IPS-18a (cell line): ENCODE measurements around the gene AQP1.

Experiments
- H3K27ac ChIP-seq: one replicate; pipeline ENCODE4 v1.5.1; 2013; ENCODE audit warnings: low read length
- H3K27me3 ChIP-seq: one replicate; pipeline ENCODE4 v1.6.1; 2013; ENCODE audit warnings: mild to moderate bottlenecking, low read length; ENCODE audit not compliant: control insufficient read depth, insufficient read depth
- H3K36me3 ChIP-seq: one replicate; pipeline ENCODE4 v1.6.1; 2013; ENCODE audit warnings: low read depth, low read length; ENCODE audit not compliant: control insufficient read depth
- H3K4me1 ChIP-seq: one replicate; pipeline ENCODE4 v1.6.1; 2013; ENCODE audit warnings: low read depth, low read length; ENCODE audit not compliant: control insufficient read depth
- H3K4me3 ChIP-seq: one replicate; pipeline ENCODE4 v1.5.1; 2013; ENCODE audit warnings: low read length
- H3K9ac ChIP-seq: one replicate; pipeline ENCODE4 v1.6.1; 2013; ENCODE audit warnings: mild to moderate bottlenecking, low read length, moderate library complexity
- H3K9me3 ChIP-seq: one replicate; pipeline ENCODE4 v1.6.1; 2013; ENCODE audit warnings: low read depth, low read length; ENCODE audit not compliant: control insufficient read depth

Gene AQP1

DNA sequence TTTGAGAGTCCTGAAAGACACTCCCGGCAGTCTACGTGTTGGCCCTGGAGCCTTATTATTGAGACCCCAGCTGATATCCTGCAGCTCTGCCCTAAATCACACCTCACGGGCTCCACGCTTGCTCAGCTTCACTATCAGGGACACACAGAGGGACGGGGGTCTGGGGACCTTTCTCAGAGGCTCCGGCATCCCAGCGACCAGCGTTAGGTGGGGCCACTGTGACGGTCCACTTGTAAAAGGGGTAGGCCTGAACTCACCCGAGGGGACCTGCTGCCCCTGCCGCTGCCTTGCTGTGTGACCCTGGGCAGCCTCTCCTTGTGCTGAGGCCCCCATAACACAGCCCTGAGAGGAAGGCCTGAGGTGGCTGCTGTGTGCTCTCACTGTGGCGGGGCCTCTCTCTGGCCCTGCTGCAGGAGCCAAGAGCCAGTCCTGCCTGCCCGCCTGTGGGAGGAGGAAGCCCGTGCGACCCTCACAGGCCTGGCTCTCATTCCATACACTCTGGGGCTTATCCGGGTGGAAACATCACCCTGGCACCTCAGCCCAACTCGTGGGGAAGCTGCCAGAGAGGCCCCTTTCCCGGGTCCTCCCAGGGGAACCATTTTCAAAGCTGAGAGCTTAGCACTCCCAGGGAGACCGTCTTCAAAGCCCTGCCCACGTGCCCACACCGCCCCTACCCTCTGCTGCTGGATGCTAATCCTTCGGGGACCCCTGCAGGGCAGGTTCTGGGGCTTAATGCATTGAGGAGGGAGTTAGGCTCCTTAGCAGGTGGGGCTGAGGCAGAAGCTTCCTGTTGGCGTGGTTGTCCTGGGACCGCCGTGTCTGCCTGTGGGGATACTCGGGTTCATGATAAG, 21.7 kb downstream of the AQP1 start:
- Histone ChIP-seq H3K9ac (no peak overlapping the region), H3K27me3 (peaks cover 10% of the 10 kb centered on the region), H3K27ac (no peak overlapping the region), H3K9me3 (no peaks in the 10 kb centered on the region), H3K4me3 (no peak overlapping the region), H3K4me1 (peaks cover 9% of the 10 kb centered on the region), H3K36me3 (no peaks in the 10 kb centered on the region)

DNA sequence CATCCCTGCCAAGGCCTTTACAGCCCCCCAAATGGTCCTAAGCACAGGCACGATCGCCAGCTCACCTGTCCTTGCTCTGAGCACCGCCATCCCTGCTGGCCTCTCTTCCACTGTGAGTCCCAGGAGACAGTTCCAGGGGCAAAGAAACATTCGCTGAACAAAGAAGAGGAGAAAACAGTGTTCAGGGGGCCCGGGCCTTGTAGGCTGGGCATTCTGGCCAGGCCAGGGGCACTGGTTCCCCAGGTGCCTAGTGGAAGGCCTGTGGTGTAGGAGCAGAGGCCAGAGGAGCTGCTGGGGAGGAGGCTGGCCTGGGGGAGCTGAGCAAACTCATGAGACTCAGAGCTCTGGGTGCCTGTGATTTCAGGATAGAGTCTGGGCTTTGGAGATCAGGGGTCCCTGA, 22.6 kb downstream of the AQP1 start:
- no peak overlapping the region for H3K27ac ChIP-seq
- no peaks in the 10 kb centered on the region for H3K9me3 ChIP-seq
- H3K9ac ChIP-seq, result no peak overlapping the region
- H3K4me1 ChIP-seq, result peaks cover 9% of the 10 kb centered on the region
- H3K36me3 ChIP-seq, result no peaks in the 10 kb centered on the region
- no peak overlapping the region for H3K4me3 ChIP-seq
- H3K27me3 ChIP-seq, result peaks cover 10% of the 10 kb centered on the region

DNA sequence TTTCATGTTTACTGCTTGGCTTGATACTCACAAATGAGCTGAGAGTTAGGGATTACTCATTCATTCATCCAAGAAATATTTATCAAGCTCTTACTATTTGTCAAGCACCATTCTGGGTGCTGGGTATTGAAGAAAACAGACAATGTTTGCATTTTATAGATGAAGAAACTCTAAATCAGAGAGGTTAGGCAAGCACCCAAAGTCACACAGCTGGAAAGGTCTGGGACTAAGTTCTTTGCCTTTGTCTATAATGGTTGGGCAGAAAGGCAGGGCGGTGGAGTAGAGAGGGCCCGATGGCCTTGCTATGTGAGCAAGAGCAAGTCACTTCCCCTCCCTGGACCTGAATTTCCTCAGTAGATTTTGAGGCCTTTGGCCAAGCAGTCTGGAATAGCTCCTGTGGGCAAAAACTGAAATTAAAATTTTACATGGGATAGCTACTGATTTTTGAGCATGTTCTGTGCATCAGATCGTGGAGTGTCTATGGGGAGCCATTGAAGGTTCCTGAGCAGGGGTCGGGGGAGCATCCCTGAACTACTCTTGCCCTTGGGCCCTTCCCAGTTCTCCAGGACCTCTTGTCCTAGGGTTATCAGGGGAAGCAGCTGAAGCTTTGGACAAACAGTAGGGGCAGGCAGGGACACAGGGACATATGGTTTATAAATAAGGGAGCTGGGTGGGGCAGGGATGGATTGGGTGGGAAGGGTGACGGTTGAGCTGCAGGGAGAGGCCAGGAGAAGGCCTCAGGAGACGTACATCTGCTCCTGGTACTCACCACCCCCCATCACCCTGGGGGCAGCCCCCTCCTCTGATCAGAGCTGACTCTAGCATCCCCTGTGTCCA, 23.3 kb downstream of the AQP1 start:
- Histone ChIP-seq H3K9ac (no peak overlapping the region), H3K9me3 (no peaks in the 10 kb centered on the region), H3K4me1 (peaks cover 9% of the 10 kb centered on the region), H3K36me3 (no peaks in the 10 kb centered on the region), H3K4me3 (no peak overlapping the region), H3K27me3 (peaks cover 10% of the 10 kb centered on the region), H3K27ac (no peak overlapping the region)

DNA sequence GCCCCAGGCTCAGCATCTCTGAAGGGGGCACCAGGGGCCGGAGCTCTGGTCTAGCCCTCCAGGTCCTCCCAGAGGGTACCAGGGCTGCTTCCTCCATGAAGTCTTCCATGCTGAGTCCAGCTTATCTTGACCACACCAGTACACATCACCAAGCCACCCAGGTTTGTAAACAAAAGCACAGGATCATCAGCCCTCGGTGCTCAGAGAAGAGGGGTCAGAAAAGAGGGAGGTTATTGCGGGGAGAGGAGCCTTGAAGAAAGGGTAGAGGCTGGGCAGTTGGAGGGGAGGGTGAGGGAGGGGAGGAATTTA, 23.9 kb downstream of the AQP1 start:
- no peak overlapping the region for H3K4me3 ChIP-seq
- H3K9ac ChIP-seq, result no peak overlapping the region
- H3K9me3 ChIP-seq, result no peaks in the 10 kb centered on the region
- H3K27me3 ChIP-seq, result peaks cover 10% of the 10 kb centered on the region
- peaks cover 9% of the 10 kb centered on the region for H3K4me1 ChIP-seq
- H3K36me3 ChIP-seq, result no peaks in the 10 kb centered on the region
- no peak overlapping the region for H3K27ac ChIP-seq

DNA sequence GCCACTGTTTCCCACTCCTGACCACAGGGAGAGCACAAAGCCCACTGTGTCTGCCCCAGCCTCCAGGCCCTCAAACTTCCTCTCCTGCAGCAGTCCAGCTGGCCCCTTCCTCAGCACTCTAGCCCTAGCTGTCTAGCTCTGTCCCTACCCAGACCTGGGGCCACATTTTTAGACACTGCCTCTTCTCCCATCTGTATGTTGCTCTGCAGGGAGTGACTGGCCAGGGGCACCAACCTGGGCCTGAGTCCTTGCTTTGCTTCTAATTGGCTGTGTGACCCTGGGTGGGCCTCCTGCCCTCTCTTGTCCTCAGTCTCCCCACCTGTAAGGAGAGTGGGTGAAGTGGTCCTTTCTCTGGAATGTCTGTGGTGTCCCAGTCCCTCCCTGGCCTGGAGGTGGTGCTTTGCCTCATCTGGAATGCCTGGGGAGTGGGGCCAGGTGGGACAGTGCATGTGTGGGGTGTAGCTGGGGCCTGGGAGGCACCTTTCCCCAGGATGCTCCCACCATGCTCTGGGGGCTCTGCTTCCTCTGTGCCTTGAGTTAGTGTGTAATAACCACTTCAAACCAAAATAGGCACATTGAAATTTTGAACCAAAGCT, 25.1 kb downstream of the AQP1 start:
- Histone ChIP-seq H3K4me1 (peaks cover 9% of the 10 kb centered on the region), H3K4me3 (no peak overlapping the region), H3K27ac (no peak overlapping the region), H3K27me3 (peaks cover 13% of the 10 kb centered on the region), H3K36me3 (no peaks in the 10 kb centered on the region), H3K9ac (no peak overlapping the region), H3K9me3 (no peaks in the 10 kb centered on the region)

DNA sequence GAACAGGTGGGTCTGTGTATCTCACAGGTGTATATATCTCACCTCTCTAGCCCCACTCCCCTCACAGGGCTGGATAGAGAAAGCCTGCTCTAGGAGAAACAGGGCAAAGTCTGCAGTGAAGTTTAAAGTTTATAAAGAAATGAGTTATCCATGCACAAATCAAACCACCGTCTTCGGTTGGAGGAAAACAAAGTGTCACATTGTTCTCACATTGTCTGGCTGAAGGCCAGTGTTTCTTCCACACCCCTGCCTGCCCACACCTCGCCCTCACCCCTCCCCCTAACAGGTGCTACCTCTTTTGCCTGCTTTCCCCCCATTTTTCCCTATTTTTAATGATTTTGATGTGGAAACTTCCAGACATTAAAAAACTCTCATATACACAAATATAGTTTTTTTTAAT, 25.8 kb downstream of the AQP1 start:
- peaks cover 13% of the 10 kb centered on the region for H3K27me3 ChIP-seq
- peaks cover 9% of the 10 kb centered on the region for H3K4me1 ChIP-seq
- no peak overlapping the region for H3K4me3 ChIP-seq
- H3K27ac ChIP-seq, result no peak overlapping the region
- H3K36me3 ChIP-seq, result no peaks in the 10 kb centered on the region
- H3K9ac ChIP-seq, result no peak overlapping the region
- no peaks in the 10 kb centered on the region for H3K9me3 ChIP-seq

DNA sequence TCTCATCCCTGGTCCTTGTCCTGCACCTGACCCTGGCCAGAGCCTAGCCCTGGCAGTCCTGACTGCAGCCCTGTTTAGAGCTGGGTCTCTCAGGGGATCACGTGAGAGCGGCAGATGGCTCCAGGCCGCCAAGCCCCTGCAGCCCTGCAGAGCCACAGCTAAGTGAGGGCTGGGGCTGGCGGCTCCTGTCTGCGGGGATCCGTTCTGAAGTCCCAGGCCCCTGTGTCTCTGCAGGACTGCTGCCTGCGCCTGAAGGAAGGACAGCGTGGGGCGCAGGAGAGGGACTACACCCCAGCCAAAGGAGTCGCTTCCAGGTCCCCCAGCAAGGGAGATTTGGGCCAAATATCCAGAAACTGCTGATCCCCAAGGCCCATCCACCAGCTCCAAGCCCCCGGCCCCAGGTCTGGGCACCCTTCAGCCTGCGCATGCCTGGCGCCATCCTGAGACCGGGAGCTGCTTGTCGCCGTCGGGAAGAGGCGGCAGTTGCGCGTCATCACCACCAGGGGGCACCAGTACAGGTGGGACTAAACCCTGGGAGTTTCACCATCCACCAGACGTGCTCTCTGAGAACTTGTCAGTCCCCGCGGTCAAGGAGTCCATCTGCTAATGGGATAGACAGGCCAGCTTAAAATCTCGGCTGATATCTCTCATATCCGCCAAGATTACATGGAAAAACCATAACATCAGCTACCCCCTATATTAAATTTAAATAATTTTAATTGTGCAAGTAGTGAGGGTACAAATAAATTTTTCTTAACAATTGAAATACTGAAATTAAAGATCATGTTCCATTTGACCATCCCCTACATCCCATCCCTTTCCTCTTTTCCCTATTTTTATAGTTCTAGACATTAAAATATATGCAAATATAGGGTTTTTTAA, 27.0 kb downstream of the AQP1 start:
- no peaks in the 10 kb centered on the region for H3K36me3 ChIP-seq
- no peak overlapping the region for H3K27ac ChIP-seq
- no peaks in the 10 kb centered on the region for H3K9me3 ChIP-seq
- H3K4me1 ChIP-seq, result peaks cover 4% of the 10 kb centered on the region
- peak overlapping the region; percentile 42 for H3K9ac ChIP-seq
- H3K4me3 ChIP-seq, result peak overlapping the region; percentile 48
- peaks cover 8% of the 10 kb centered on the region for H3K27me3 ChIP-seq

DNA sequence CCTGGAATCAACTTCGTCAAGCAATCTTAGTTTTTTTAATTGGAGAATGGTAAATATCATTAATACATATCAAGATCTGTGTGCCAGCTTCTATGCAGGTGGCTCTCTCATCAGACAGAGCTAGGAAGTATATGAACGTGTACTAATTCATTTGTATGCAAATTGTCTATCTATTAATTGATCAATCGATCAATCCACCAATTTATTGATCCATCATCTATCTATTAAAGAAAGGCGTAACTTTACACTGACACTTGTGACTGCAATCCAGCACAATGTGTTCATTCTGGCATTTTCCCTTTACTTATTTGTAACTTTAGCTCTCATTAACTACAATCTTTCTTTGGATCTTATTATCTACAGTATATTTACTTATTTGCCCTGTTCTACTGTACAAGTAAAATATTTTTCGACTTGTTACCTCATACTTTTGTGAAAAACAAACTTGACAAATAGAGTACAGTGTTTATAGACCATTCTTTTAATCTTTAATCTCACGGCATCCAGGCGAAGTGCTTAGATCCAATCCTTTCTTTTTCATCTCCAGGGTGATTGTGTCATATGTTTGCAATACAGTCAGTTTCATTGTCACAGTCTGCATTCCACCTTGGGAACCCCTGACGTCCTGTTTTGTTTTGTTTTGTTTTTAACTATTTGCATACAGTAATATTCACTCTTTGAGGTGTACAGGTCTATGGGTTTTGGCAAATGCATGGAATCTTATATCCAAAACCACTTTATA, 30.1 kb downstream of the AQP1 start:
- H3K27me3 ChIP-seq, result peaks cover 3% of the 10 kb centered on the region
- no peaks in the 10 kb centered on the region for H3K4me1 ChIP-seq
- H3K9me3 ChIP-seq, result peaks cover 4% of the 10 kb centered on the region
- H3K27ac ChIP-seq, result no peak overlapping the region
- no peak overlapping the region for H3K4me3 ChIP-seq
- no peak overlapping the region for H3K9ac ChIP-seq
- H3K36me3 ChIP-seq, result no peaks in the 10 kb centered on the region

DNA sequence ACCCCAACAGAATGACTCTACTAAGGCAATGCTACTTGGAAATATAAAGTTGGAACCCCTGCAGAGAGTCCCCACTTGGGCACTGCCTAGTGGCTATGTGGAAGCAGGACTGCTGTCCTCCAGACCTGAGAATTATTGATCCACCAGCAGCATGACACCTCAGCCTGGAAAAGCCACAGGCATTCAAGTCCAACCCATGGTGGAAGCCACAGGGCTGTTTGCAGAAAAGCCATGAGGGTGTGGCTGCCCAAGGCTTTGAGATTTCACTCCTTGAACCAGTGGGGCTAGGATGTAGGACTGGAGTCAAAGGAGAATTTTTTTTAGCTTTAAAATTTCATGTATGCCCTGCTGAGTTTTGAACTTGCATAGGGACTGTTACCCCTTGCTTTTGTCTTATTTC, 38.5 kb downstream of the AQP1 start:
- Histone ChIP-seq H3K4me1 (no peaks in the 10 kb centered on the region), H3K4me3 (no peak overlapping the region), H3K27me3 (no peaks in the 10 kb centered on the region), H3K9ac (no peak overlapping the region), H3K9me3 (no peaks in the 10 kb centered on the region), H3K27ac (no peak overlapping the region), H3K36me3 (no peaks in the 10 kb centered on the region)

DNA sequence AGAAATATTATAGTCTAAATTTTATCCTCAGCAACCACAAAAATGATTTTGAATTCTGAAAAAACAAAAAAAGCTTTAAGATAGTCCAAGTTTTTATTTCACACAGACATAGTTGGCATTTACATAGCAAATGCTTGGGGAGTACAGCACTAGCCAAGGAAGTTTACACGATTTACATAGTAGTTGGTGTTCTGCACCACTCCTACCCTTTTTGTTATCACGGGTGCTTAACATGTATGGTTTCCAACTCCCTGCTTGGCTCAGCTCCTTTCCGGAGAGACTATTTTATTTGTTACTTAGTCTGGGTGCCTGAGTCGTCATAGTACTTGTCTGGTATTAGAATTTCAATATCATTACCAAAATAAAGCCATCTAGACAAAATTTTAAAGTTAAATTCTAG, 43.3 kb downstream of the AQP1 start:
- peaks cover 7% of the 10 kb centered on the region for H3K9me3 ChIP-seq
- H3K4me1 ChIP-seq, result no peaks in the 10 kb centered on the region
- H3K27ac ChIP-seq, result no peak overlapping the region
- H3K27me3 ChIP-seq, result no peaks in the 10 kb centered on the region
- no peak overlapping the region for H3K4me3 ChIP-seq
- no peaks in the 10 kb centered on the region for H3K36me3 ChIP-seq
- no peak overlapping the region for H3K9ac ChIP-seq
